Activated naive CD4-positive, alpha-beta T cell (primary cell): ENCODE results near the gene IFNGR1.
"Not testable (repeated sequence)": the region's sequence is repeated elsewhere in the genome, so short reads cannot be mapped to it uniquely, and the experiment has no call there.

Source experiments
- DNase-seq, 4 experiments: peaks; one replicate each; lab custom pipeline; 2025; lab: John Stamatoyannopoulos, UW

IFNGR1 gene

DNA sequence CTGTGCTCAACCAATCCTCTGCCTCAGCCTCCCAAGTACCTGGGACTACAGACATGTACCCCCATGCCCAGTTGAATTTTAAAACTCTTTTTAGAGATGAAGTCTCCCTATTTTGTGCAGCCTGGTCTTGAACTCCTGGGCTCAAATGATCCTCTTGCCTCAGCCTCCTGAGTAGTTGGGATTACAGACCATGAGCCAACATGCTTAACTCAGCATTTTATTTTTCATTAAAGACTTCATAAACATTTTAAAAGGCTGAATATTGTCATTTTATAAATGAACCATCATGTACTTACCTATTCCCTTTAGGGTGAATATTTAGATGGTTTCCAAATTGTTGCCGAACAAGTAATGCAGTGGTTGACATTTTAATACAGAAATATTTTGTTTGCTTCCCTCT lies 16.5 kb upstream of the IFNGR1 start:
- DNase-seq: no peak

GRCh38 chr6:137233911-137234863 lies 15.0 kb upstream of the IFNGR1 start:
- DNase-seq: no peak

DNA sequence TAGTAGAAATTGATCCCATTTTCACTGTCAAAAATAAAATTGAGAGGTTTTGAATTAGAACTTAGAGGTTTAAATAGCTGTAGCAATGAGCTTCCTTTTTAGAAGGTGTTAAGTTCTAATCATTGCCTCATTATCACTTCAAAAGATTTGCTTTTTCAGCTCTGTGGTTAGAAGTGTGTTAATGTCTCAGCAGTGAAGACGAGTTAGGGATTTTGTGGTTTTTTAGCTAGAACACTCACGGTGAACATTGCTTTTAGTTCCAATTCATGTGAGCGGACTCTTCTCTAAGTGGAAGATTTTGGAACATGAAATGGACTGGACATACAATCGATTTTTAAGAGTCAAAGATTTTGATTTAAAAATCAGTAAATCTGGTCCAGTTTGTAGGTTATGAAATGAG lies 12.7 kb upstream of the IFNGR1 start:
- no peak for DNase-seq

- DNase-seq: no peak
These were observed 11.9 kb upstream of the IFNGR1 start for GRCh38 chr6:137230956-137231555.

DNA sequence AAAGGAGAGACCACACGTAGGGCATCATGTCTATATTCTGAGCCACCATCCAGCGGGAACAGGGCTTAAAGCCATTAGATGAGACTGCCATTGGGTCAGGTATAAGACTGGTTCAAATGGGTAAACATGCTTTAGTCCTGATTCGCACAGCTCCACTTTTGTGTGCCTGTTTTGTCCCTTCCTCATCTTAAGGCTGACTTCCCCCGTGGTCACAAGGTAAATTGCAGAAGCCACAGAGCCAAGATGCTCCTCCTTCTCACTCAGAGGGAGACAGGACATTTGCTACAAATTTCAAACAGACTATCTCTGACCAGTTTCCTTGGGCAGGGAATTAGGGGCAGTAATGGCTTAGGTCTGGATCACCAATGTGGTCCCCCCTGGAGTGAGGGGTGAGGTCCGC lies 11.4 kb upstream of the IFNGR1 start:
- no peak for DNase-seq

- no peak for DNase-seq
These were observed 10.0 kb upstream of the IFNGR1 start for GRCh38 chr6:137229075-137229759.

DNA sequence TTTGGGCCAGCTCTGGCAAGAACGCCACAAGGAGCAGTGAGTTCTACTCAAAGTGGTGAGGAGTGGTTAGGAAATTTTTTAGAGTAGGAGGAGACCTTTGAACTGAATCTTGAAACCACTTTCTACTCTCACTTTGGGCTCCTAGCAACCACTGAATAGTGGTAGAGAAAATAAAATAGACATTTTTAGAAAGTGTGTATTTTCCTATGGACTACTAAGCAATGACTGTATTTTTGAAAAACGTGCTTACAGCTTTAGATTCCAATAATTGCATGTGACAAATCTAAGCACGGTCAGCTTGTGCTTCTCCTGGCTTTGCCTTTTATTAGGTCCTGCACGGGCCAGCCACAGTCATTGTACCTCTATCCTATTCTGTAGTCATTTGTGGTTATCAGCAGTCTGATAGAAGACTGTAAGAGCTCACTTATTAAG lies 8.7 kb upstream of the IFNGR1 start:
- DNase-seq: no peak

DNA sequence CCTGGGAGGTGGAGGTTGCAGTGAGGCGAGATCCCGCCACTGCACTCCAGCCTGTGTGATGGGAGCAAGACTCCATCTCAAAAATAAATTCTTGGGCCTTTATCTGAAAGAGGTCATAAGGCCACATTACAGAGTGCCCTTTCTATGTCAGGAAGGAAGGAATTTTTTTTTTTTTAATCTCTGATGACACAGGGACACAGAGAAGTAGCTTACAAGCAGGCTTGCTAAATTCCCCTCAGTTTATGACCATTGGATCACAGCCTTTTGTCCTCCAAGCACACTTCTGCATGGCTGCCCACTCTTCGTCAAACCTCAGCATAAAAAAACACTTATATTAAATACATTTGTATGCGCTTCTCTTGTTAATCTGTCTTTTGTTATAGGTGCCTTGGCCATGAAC lies 7.5 kb upstream of the IFNGR1 start:
- DNase-seq: no peak

GRCh38 chr6:137224799-137225198 lies 5.6 kb upstream of the IFNGR1 start:
- DNase-seq: no peak

GRCh38 chr6:137223370-137224131 lies 4.4 kb upstream of the IFNGR1 start:
- DNase-seq: no peak

GRCh38 chr6:137222381-137222780 lies 3.2 kb upstream of the IFNGR1 start:
- DNase-seq: no peak

GRCh38 chr6:137219664-137220252 lies 573 bp upstream of the IFNGR1 start:
- DNase-seq: no peak

DNA sequence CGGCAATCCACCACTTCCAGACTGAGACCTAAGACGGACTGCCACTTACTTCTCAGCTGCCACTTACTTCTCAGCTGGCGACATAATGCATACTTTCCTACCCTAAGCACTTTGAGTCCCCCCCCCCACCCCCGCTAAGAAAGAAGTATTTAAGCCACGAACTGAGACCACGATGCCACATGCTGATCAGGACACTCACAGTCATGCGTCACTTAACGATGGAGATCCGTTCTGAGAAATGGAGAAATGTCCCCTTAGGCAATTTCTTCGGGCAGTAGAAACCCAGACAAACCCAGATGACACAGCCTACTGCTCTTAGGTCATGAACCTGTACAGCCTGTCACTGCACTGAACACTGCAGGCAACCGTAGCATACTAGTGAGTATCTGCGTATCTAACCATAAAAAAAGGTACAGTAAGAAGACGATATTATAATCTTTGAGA lies 690 bp downstream of the IFNGR1 start:
- peak in 1 of 4 experiments; percentile 18 for DNase-seq

- no peak for DNase-seq
These were observed 1.2 kb downstream of the IFNGR1 start for GRCh38 chr6:137217801-137218472.

- DNase-seq: no peak
These were observed 2.2 kb downstream of the IFNGR1 start for GRCh38 chr6:137216875-137217553.

DNA sequence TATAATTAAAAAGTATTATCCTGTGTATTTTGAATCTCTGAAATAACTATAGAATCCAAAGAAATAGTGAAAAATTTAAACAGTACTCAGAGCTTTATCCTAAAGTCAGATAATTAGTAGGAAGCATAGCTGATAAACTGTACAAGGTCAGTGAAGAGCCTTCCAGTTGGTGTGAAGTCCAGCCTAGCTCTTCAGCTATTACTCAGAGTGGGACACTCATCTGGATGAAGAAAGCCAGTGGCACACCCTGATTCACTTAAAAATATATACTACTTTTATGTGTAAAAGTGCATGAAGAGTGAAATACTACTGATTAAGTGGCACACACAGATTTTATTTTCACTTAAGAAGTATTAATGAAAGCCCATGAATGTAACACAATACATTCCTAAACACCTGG lies 3.1 kb downstream of the IFNGR1 start:
- no peak for DNase-seq

- DNase-seq: not testable (repeated sequence)
These were observed 3.6 kb downstream of the IFNGR1 start for GRCh38 chr6:137215630-137216029.

DNA sequence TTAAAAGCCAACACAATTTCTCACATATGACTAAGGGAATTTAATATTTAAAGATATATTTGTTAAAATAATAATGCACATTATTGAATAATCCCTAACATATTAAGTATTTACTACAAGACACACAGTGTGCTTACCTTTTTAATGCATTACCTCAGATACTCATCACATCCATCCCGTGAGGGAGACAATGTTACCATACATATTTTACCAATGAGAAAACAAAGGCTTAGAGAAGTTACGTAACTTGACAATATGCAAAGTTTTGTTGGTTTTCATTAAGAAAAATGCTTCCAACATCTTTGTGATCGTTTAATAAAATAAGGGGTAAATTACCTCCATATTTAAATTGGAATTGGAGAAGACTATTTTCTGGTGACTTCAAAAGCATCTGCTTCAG lies 4.3 kb downstream of the IFNGR1 start:
- DNase-seq: no peak

- no peak for DNase-seq
These were observed 5.4 kb downstream of the IFNGR1 start for GRCh38 chr6:137213813-137214212.

DNA sequence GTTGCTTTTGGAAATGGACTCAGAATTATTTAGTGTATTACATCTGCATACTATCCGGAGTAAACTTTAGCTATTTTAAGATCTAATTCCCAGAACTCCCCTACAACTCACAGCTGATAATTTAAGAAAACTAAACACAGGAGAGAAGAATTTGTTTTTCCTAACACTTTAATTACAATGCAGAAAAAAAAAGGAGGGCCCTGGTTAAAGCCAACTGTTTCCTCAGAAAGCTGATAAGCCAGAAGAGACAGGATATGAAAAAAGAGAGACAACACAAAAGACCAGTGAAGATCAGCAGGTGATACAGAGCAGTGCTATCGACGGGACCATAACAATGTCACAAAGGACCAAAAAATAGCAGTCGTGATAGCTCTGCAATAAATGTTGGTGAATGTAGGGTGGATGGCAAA lies 5.8 kb downstream of the IFNGR1 start:
- no peak for DNase-seq
